K562 (cell line): ENCODE results near the gene NHSL2. TPM values are rescaled to one million over a fixed set of nuclear protein-coding genes. Genes with fewer than 3 reads are reported as not detected.

Source experiments
- ATAC-seq: fragments of 200-7000 bp; cut with Tn5 transposase; 3 replicates; pipeline ENCODE4 v1.9.1; 2020; ENCODE audit warnings: moderate library complexity
- BruUV-seq: library from RNA; stranded (reverse); fragments of 400-500 nt; replicated peaks from 2 replicates; lab custom pipeline; 2021; lab: Mats Ljungman, UMichigan
- CTCF ChIA-PET: fragments of 300-600 bp; formaldehyde crosslinking; extraction: SDS; loops from one replicate; lab custom pipeline; 2021; ENCODE audit warnings: low intra/inter-chr PET ratio; lab: Yijun Ruan, JAX
- POLR2A ChIA-PET: fragments of 300-600, 350-650 bp; sonication (Branson Sonifier 250); formaldehyde crosslinking; extraction: SDS; loops from one replicate; lab custom pipeline; 2021; ENCODE audit warnings: antibody characterized with exemption, inconsistent platforms; lab: Yijun Ruan, JAX
- DNase-seq, 4 experiments: peaks; one replicate each; pipeline versions ENCODE4 v3.0.0 to v3.0.0-alpha.2; 2011 to 2018; ENCODE audit warnings: low spot score in 3 of 4, mixed read lengths in 3 of 4; ENCODE audit errors: extremely low read depth in 1 of 4
- FAIRE-seq: peaks from 2 replicates; lab custom pipeline; 2011; peaks lifted over from hg19 to GRCh38; lab: Jason Lieb, UNC
- H2AFZ ChIP-seq: 2 replicates; pipeline ENCODE4 v1.6.0; 2011; ENCODE audit warnings: low read depth, low read length, control low read depth, inconsistent platforms
- H3K27ac ChIP-seq: fragments of 200-600 bp; 3 replicates; pipeline ENCODE4 v1.8.0; 2011; ENCODE audit warnings: low read depth, mild to moderate bottlenecking, control low read depth, inconsistent platforms, low read length, moderate library complexity, mixed read lengths; ENCODE audit errors: extremely low read depth
- H3K27me3 ChIP-seq, 2 experiments: fragments of 300-600 bp in 1 of 2; 2 replicates in 1 of 2; 3 replicates in 1 of 2; pipeline versions ENCODE4 v1.6.0 to v1.8.0; 2011; ENCODE audit warnings: inconsistent platforms in 2 of 2, low read length in 2 of 2, mild to moderate bottlenecking in 1 of 2, mixed read lengths in 1 of 2, moderate library complexity in 1 of 2; ENCODE audit not compliant: control insufficient read depth in 2 of 2, insufficient read depth in 2 of 2
- H3K36me3 ChIP-seq: fragments of 300-600 bp; 3 replicates; pipeline ENCODE4 v1.8.0; 2011; ENCODE audit warnings: mild to moderate bottlenecking, low read length, inconsistent platforms; ENCODE audit not compliant: control insufficient read depth, insufficient read depth
- H3K4me1 ChIP-seq, 2 experiments: fragments of 200-600 bp in 1 of 2; replicated peaks in 1 of 2; 2 replicates in 1 of 2; 3 replicates in 1 of 2; pipeline versions ENCODE4 v1.5.1 to v1.8.0; 2011; ENCODE audit warnings: inconsistent platforms in 2 of 2, low read length in 2 of 2, mild to moderate bottlenecking in 1 of 2, mixed read lengths in 1 of 2, moderate library complexity in 1 of 2; ENCODE audit not compliant: control insufficient read depth in 2 of 2, insufficient read depth in 2 of 2
- H3K4me2 ChIP-seq: 2 replicates; pipeline ENCODE4 v1.6.1; 2011; ENCODE audit warnings: low read length, control low read depth, inconsistent platforms, mixed read lengths; ENCODE audit not compliant: insufficient read depth
- H3K4me3 ChIP-seq: fragments of 200-600 bp; sonication (generic), shearing (Covaris generic); 2 replicates; pipeline ENCODE4 v1.5.1; 2016; ENCODE audit warnings: control low read depth, inconsistent platforms
- H3K79me2 ChIP-seq: fragments of 200-600 bp; 3 replicates; pipeline ENCODE4 v1.8.0; 2011; ENCODE audit warnings: low read length, inconsistent platforms; ENCODE audit not compliant: control insufficient read depth, insufficient read depth
- H3K9ac ChIP-seq, 2 experiments: 2 replicates each; pipeline versions ENCODE4 v1.6.0 to v1.6.1; 2011; ENCODE audit warnings: low read depth in 2 of 2, low read length in 2 of 2, control low read depth in 1 of 2, inconsistent platforms in 1 of 2, mild to moderate bottlenecking in 1 of 2, mixed read lengths in 1 of 2; ENCODE audit not compliant: insufficient read depth in 1 of 2
- H3K9me1 ChIP-seq: one replicate; pipeline ENCODE4 v1.6.0; 2011; ENCODE audit warnings: inconsistent platforms, mild to moderate bottlenecking, low read length, moderate library complexity; ENCODE audit not compliant: control insufficient read depth, insufficient read depth
- H3K9me3 ChIP-seq: replicated peaks from 2 replicates; pipeline ENCODE4 v1.5.1; 2011; ENCODE audit warnings: low read depth, low read length, inconsistent platforms; ENCODE audit not compliant: control insufficient read depth, insufficient read depth
- H4K20me1 ChIP-seq: replicated peaks from 2 replicates; pipeline ENCODE4 v1.6.1; 2011; ENCODE audit warnings: low read length, inconsistent platforms, mixed read lengths; ENCODE audit not compliant: control insufficient read depth, insufficient read depth
- CTCF ChIP-seq, 3 experiments: IDR thresholded peaks in 2 of 3; conservative IDR thresholded peaks in 1 of 3; 2 replicates each; pipeline ENCODE4 v1.5.1; 2011 to 2012; ENCODE audit warnings: low read length in 3 of 3, mild to moderate bottlenecking in 3 of 3, control low read depth in 2 of 3, improper control_type of control experiment in 1 of 3, inconsistent platforms in 1 of 3, low read depth in 1 of 3, mixed read lengths in 1 of 3, moderate library complexity in 1 of 3; ENCODE audit not compliant: insufficient read depth in 2 of 3
- ZNF395 ChIP-seq: fragments of 200-800 bp; sonication (Bioruptor generic); IDR thresholded peaks from 2 replicates; pipeline ENCODE4 v1.6.1; 2017; ENCODE audit warnings: missing genetic modification characterization, missing compliant biosample characterization
- WGBS: fragments of 100-300 bp; shearing (Covaris generic); methylation state at CpG from one replicate; pipeline ENCODE4 v1.1.6; 2016; ENCODE audit warnings: low coverage, mixed read lengths; ENCODE audit not compliant: insufficient coverage; ENCODE audit errors: missing lambda C conversion rate; 5-methylcytosine and 5-hydroxymethylcytosine counted together
- in situ Hi-C: fragments of 300-500 bp; cut with MboI; formaldehyde crosslinking; loops from 4 replicates; pipeline ENCODE4 v1.15.0; 2018; ENCODE audit warnings: inconsistent platforms, mixed read lengths
- intact Hi-C: fragments of 100-400 bp; cut with micrococcal nuclease; formaldehyde crosslinking; loops from 2 replicates; pipeline ENCODE4 v1.14.2; 2022
- polyA plus RNA-seq, 8 experiments: library from polyadenylated mRNA; depleted of rRNA in 4 of 8; stranded (reverse) in 5 of 8; unstranded in 3 of 8; fragments of >200 nt; fragmentation: Nextera tagmentation in 2 of 8; fragmentation: Illumina TruSeq in 1 of 8; extraction: Ambion mirVana in 2 of 8; extraction: Trizol in 1 of 8; gene quantifications; 2 replicates each; pipeline versions ENCODE4 v1.2.1 to v1.2.3, GENCODE V29; 2011 to 2014; ENCODE audit warnings: inconsistent platforms in 1 of 8, missing spikeins in 1 of 8
- total RNA-seq, 7 experiments: library from RNA; depleted of rRNA in 6 of 7; stranded (reverse); fragments of >200 nt in 6 of 7; fragmentation: Illumina TruSeq in 2 of 7; extraction: Trizol in 2 of 7; gene quantifications; 2 replicates each; pipeline versions ENCODE4 v1.2.1 to v1.2.3, GENCODE V29; 2011 to 2021; ENCODE audit warnings: low replicate concordance in 1 of 7

The NHSL2 gene
- total and polyA plus RNA-seq, 9 of the 15 experiments (the other 6 are each of a cell fraction or from before 2014, with no cell fraction given), result 0.02 TPM; not detected in 8

GRCh38 chrX:71910986-71911730, 513 bp downstream of the NHSL2 start:
- FAIRE-seq (no peak), ATAC-seq (peak; percentile 56), DNase-seq (no peak)
- intact Hi-C loops, result no loop called here
- peaks cover 0 to 22% of the 10 kb centered on the region in 2 experiments; a peak in 2 of 5 replicates for H3K27me3 ChIP-seq
- TF ChIP-seq CTCF (IDR thresholded peaks at IDR 0.05 in 2 of 3, conservative IDR thresholded peaks at IDR 0.05 in 1 of 3; ENCODE audit: insufficient read depth in 2 of 3, low read depth in 1 of 3, low read length in 3 of 3) (0 out of 6 replicates have a peak, but pooled peaks of 1 of the 3 experiments have one; percentile 2), ZNF395 (CRISPR knock-in tag) (no peak)
- WGBS, result 51% methylated on average over 15 of the region's 85 CpGs
- no TSS peak for BruUV-seq
- no peak overlapping the region for H3K4me2 ChIP-seq
- in situ Hi-C loops, result no loop called here
- no peak overlapping the region for H3K9ac ChIP-seq
- H3K36me3 ChIP-seq, result no peaks in the 10 kb centered on the region
- peaks cover 0 to 12% of the 10 kb centered on the region in 2 experiments; a peak in 1 of 5 replicates for H3K4me1 ChIP-seq
- POLR2A ChIA-PET, result interaction anchor here (0.6 kb wide), 1 partner anchor 39 kb away, joined by 3 read pairs; no protein-coding TSS in a partner anchor
- no peaks in the 10 kb centered on the region for H4K20me1 ChIP-seq
- no peak overlapping the region for H3K4me3 ChIP-seq
- H3K9me3 ChIP-seq, result no peaks in the 10 kb centered on the region
- no peak overlapping the region for H3K27ac ChIP-seq
- no peak overlapping the region for H2AFZ ChIP-seq
- no peaks in the 10 kb centered on the region for H3K79me2 ChIP-seq
- H3K9me1 ChIP-seq, result no peaks in the 10 kb centered on the region
- CTCF ChIA-PET, result no interaction called here
